HEK293 (cell line): Measurements from ENCODE around the gene SLC25A45.

Experiments used
- GLI4 ChIP-seq: fragments of 450-650 bp; formaldehyde crosslinking; IDR thresholded peaks from 2 replicates; pipeline ENCODE4 v1.5.1; 2016; ENCODE audit warnings: missing biosample characterization, missing genetic modification characterization
- HOXD13 ChIP-seq: sonication (generic); formaldehyde crosslinking; IDR thresholded peaks from 2 replicates; pipeline ENCODE4 v1.8.0; 2022; ENCODE audit warnings: missing genetic modification reagents, borderline replicate concordance
- INSM2 ChIP-seq: fragments of 450-650 bp; formaldehyde crosslinking; IDR thresholded peaks from 2 replicates; pipeline ENCODE4 v1.5.1; 2016; ENCODE audit warnings: missing biosample characterization, missing genetic modification characterization
- PATZ1 ChIP-seq: fragments of 450-650 bp; formaldehyde crosslinking; IDR thresholded peaks from 2 replicates; pipeline ENCODE4 v1.5.1; 2016; ENCODE audit warnings: missing biosample characterization, missing genetic modification characterization
- SCRT2 ChIP-seq: fragments of 450-650 bp; formaldehyde crosslinking; IDR thresholded peaks from 2 replicates; pipeline ENCODE4 v1.5.1; 2016; ENCODE audit warnings: missing biosample characterization, missing genetic modification characterization
- YY1 ChIP-seq: fragments of 450-650 bp; formaldehyde crosslinking; IDR thresholded peaks from 2 replicates; pipeline ENCODE4 v1.5.1; 2018; ENCODE audit warnings: missing biosample characterization, missing genetic modification characterization
- ZEB2 ChIP-seq: fragments of 450-650 bp; formaldehyde crosslinking; IDR thresholded peaks from 2 replicates; pipeline ENCODE4 v1.5.1; 2016; ENCODE audit warnings: missing biosample characterization, missing genetic modification characterization
- ZFP37 ChIP-seq: fragments of 450-650 bp; formaldehyde crosslinking; IDR thresholded peaks from 2 replicates; pipeline ENCODE4 v1.5.1; 2016; ENCODE audit warnings: missing biosample characterization, missing genetic modification characterization
- ZNF138 ChIP-seq: fragments of 450-650 bp; formaldehyde crosslinking; IDR thresholded peaks from 2 replicates; pipeline ENCODE4 v1.5.1; 2016; ENCODE audit warnings: missing biosample characterization, missing genetic modification characterization, borderline replicate concordance
- ZNF211 ChIP-seq: fragments of 450-650 bp; formaldehyde crosslinking; IDR thresholded peaks from 2 replicates; pipeline ENCODE4 v1.5.1; 2016; ENCODE audit warnings: low read depth, missing biosample characterization, missing genetic modification characterization
- ZNF398 ChIP-seq: fragments of 450-650 bp; formaldehyde crosslinking; IDR thresholded peaks from 2 replicates; pipeline ENCODE4 v1.5.1; 2017; ENCODE audit warnings: missing biosample characterization, missing genetic modification characterization
- ZNF404 ChIP-seq: fragments of 450-650 bp; formaldehyde crosslinking; IDR thresholded peaks from 2 replicates; pipeline ENCODE4 v1.5.1; 2017; ENCODE audit warnings: missing biosample characterization, missing genetic modification characterization
- ZNF501 ChIP-seq: fragments of 450-650 bp; formaldehyde crosslinking; IDR thresholded peaks from 2 replicates; pipeline ENCODE4 v1.5.1; 2016; ENCODE audit warnings: missing biosample characterization, missing genetic modification characterization
- ZNF548 ChIP-seq: fragments of 450-650 bp; formaldehyde crosslinking; IDR thresholded peaks from 2 replicates; pipeline ENCODE4 v1.5.1; 2016; ENCODE audit warnings: missing biosample characterization, missing genetic modification characterization
- ZNF571 ChIP-seq: fragments of 450-650 bp; formaldehyde crosslinking; IDR thresholded peaks from 2 replicates; pipeline ENCODE4 v1.5.0; 2017; ENCODE audit warnings: missing biosample characterization, missing genetic modification characterization
- ZNF596 ChIP-seq: fragments of 450-650 bp; IDR thresholded peaks from 2 replicates; pipeline ENCODE4 v1.5.0; 2018; ENCODE audit warnings: missing biosample characterization, mild to moderate bottlenecking, missing genetic modification characterization, moderate library complexity
- ZNF658 ChIP-seq: fragments of 450-650 bp; formaldehyde crosslinking; IDR thresholded peaks from 2 replicates; pipeline ENCODE4; 2016; ENCODE audit warnings: missing biosample characterization, missing genetic modification characterization
- ZNF768 ChIP-seq: fragments of 450-650 bp; formaldehyde crosslinking; IDR thresholded peaks from 2 replicates; pipeline ENCODE4 v1.5.1; 2018; ENCODE audit warnings: missing biosample characterization, mild to moderate bottlenecking, missing genetic modification characterization
- ZNF830 ChIP-seq: fragments of 450-650 bp; IDR thresholded peaks from 2 replicates; pipeline ENCODE4 v1.5.0; 2018; ENCODE audit warnings: missing biosample characterization, missing genetic modification characterization, low read depth, mild to moderate bottlenecking, moderate library complexity
- ZNF843 ChIP-seq: fragments of 450-650 bp; formaldehyde crosslinking; IDR thresholded peaks from 2 replicates; pipeline ENCODE4 v1.5.1; 2016; ENCODE audit warnings: missing biosample characterization, missing genetic modification characterization
- TF ChIP-seq, protein P1 (sequence below): fragments of 450-650 bp; formaldehyde crosslinking; IDR thresholded peaks from 2 replicates; pipeline ENCODE4 v1.5.1; 2017; ENCODE audit warnings: missing biosample characterization, missing genetic modification characterization
- TF ChIP-seq, protein P2 (sequence below): fragments of 450-650 bp; formaldehyde crosslinking; IDR thresholded peaks from 2 replicates; pipeline ENCODE4 v1.5.1; 2016; ENCODE audit warnings: missing biosample characterization, missing genetic modification characterization
- TF ChIP-seq, protein P3 (sequence below): fragments of 450-650 bp; IDR thresholded peaks from 2 replicates; pipeline ENCODE4 v1.5.1; 2018; ENCODE audit warnings: missing biosample characterization, missing genetic modification characterization
- TF ChIP-seq, protein P4 (sequence below): fragments of 450-650 bp; formaldehyde crosslinking; IDR thresholded peaks from 2 replicates; pipeline ENCODE4 v1.5.1; 2016; ENCODE audit warnings: missing biosample characterization, missing genetic modification characterization

The SLC25A45 gene

DNA sequence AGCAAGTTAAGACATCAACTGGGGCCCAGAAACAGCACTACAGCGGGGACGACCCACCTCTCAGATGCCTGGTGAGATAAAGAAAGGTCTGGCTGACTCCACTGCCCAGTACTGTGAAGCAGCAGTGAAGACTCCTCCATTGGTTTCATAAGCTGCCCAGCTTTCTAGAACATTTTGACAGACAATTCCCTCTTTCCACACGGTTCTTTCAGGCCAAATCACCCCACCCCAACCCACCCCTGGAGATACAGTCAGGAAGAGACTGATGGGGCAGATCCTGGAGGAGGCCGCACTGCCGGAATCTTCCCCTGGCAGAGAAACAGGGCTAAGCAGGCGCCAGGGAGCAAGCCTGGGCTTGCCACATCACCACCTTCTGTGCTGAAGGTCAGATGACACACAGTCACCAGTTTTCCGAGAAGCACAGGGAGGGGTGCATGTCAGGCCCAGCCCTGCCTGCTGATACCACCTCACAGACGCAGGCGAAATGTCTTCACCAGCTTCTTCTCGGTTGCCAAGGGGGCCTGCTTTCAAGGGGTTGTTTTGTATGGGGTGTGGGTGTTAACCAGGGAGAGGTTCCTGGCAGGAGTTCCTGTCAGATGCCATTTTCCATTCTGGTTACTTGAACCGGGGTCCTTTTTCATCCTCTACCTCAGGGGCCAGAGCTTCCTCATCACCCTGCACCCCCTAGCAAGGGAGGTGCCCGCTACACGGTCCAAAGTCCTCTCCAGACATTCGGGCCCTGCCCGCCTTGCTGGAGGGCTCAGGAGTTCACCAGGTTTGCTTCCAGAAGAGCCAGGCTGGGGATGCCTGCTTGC lies 38.7 kb upstream of the SLC25A45 start (continued):
- TF ChIP-seq, protein P1, sequence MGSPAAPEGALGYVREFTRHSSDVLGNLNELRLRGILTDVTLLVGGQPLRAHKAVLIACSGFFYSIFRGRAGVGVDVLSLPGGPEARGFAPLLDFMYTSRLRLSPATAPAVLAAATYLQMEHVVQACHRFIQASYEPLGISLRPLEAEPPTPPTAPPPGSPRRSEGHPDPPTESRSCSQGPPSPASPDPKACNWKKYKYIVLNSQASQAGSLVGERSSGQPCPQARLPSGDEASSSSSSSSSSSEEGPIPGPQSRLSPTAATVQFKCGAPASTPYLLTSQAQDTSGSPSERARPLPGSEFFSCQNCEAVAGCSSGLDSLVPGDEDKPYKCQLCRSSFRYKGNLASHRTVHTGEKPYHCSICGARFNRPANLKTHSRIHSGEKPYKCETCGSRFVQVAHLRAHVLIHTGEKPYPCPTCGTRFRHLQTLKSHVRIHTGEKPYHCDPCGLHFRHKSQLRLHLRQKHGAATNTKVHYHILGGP (tag by site-specific recombination) = no peak
- TF ChIP-seq ZNF548 (no peak), ZNF571 (tag by site-specific recombination) (no peak), YY1 (no peak), SCRT2 (tag by site-specific recombination) (no peak), ZNF658 (tag by site-specific recombination) (no peak), HOXD13 (CRISPR knock-in tag) (no peak), ZNF138 (tag by site-specific recombination) (no peak), ZEB2 (tag by site-specific recombination) (peak; percentile 76), ZNF211 (no peak), GLI4 (tag by site-specific recombination) (no peak), PATZ1 (tag by site-specific recombination) (peak; percentile 95), ZNF596 (tag by site-specific recombination) (no peak), ZNF404 (tag by site-specific recombination) (no peak), ZNF830 (tag by site-specific recombination) (no peak), ZNF398 (tag by site-specific recombination) (peak; percentile 46; the same call in 1 of the 2 replicates), ZFP37 (no peak), ZNF843 (tag by site-specific recombination) (0 out of 2 replicates have a peak, but pooled peaks have one; percentile 18), ZNF768 (tag by site-specific recombination) (no peak), ZNF501 (tag by site-specific recombination) (peak; percentile 56), INSM2 (peak; percentile 98)
- TF ChIP-seq, protein P2, sequence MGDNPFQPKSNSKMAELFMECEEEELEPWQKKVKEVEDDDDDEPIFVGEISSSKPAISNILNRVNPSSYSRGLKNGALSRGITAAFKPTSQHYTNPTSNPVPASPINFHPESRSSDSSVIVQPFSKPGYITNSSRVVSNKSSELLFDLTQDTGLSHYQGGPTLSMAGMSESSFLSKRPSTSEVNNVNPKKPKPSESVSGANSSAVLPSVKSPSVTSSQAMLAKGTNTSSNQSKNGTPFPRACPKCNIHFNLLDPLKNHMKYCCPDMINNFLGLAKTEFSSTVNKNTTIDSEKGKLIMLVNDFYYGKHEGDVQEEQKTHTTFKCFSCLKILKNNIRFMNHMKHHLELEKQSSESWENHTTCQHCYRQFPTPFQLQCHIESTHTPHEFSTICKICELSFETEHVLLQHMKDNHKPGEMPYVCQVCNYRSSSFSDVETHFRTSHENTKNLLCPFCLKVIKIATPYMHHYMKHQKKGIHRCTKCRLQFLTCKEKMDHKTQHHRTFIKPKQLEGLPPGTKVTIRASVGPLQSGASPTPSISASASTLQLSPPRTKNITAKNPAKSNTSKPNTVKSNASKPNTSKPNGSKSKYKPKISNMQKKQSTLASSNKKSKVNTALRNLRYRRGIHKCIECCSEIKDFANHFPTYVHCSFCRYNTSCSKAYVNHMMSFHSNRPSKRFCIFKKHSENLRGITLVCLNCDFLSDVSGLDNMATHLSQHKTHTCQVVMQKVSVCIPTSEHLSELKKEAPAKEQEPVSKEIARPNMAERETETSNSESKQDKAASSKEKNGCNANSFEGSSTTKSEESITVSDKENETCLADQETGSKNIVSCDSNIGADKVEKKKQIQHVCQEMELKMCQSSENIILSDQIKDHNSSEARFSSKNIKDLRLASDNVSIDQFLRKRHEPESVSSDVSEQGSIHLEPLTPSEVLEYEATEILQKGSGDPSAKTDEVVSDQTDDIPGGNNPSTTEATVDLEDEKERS = no peak
- TF ChIP-seq, protein P3, sequence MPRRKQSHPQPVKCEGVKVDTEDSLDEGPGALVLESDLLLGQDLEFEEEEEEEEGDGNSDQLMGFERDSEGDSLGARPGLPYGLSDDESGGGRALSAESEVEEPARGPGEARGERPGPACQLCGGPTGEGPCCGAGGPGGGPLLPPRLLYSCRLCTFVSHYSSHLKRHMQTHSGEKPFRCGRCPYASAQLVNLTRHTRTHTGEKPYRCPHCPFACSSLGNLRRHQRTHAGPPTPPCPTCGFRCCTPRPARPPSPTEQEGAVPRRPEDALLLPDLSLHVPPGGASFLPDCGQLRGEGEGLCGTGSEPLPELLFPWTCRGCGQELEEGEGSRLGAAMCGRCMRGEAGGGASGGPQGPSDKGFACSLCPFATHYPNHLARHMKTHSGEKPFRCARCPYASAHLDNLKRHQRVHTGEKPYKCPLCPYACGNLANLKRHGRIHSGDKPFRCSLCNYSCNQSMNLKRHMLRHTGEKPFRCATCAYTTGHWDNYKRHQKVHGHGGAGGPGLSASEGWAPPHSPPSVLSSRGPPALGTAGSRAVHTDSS = no peak; the same call in 1 of the 2 replicates
- TF ChIP-seq, protein P4, sequence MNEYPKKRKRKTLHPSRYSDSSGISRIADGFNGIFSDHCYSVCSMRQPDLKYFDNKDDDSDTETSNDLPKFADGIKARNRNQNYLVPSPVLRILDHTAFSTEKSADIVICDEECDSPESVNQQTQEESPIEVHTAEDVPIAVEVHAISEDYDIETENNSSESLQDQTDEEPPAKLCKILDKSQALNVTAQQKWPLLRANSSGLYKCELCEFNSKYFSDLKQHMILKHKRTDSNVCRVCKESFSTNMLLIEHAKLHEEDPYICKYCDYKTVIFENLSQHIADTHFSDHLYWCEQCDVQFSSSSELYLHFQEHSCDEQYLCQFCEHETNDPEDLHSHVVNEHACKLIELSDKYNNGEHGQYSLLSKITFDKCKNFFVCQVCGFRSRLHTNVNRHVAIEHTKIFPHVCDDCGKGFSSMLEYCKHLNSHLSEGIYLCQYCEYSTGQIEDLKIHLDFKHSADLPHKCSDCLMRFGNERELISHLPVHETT = peak; percentile 77; the same call in 1 of the 2 replicates
